Hepatocyte (in vitro differentiated cells): ENCODE measurements around the gene MCF2L2.

Source experiments
- CTCF ChIP-seq: fragments of 200-600 bp; sonication (generic); IDR thresholded peaks from 2 replicates; pipeline ENCODE4 v1.5.1; 2016; ENCODE audit warnings: antibody characterized with exemption, mild to moderate bottlenecking; ENCODE audit not compliant: poor library complexity
- EZH2 ChIP-seq: fragments of 200-600 bp; sonication (generic); IDR thresholded peaks from 2 replicates; pipeline ENCODE4 v1.6.1; 2016; ENCODE audit warnings: antibody characterized with exemption, mild to moderate bottlenecking, borderline replicate concordance

GRCh38 chr3:183132409-183132808 is 296.0 kb downstream of the MCF2L2 start:
- no peak for TF ChIP-seq CTCF
- no peak for TF ChIP-seq EZH2
